GM19395 (cell line): ENCODE measurements around the gene PAM.

Experiments used
- ATAC-seq: cut with Tn5 transposase; IDR thresholded peaks from one replicate; pipeline ENCODE4 v1.9.1; 2021; ENCODE audit warnings: mild to moderate bottlenecking, moderate library complexity; ENCODE audit not compliant: unreplicated experiment

Gene PAM

GRCh38 chr5:102807878-102808502 is 52.9 kb downstream of the PAM start:
- ATAC-seq, result no peak

DNA sequence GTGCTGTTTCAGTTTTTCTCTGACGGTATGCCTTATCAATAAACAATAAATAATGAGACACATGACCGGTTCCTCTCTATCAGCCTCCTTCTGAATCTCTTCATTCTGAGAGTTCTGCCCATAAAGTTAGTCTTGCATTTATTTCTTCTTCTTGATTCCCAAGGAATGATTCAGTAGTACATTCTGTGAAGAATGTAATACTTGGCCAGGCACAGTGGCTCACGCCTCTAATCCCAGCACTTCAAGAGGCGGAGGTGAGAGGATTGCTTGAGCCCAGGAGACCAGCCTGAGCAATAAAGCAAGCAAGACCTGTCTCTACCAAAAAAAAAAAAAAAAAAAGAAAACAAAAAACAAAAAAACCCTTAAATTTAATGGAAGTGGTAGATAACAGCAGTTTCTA is 53.9 kb downstream of the PAM start:
- ATAC-seq, result no peak

DNA sequence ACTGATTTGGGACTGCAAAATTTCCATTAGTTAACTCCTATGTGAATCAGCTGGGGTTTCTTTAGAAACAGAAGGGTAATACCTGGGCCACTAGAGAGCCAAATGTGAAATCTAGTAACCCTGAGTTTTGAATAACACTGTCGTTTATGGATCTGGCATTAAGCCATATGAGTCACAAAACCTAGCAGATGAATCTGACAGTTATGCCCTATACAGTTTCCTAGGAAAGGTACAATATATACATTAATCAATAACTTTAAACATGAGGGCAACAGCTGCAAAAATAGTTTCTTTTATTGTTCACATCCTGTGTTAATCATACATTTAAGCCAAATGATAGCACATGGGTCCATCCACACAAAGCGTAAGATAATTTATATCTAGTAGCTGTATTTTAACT is 56.9 kb downstream of the PAM start:
- ATAC-seq, result peak; percentile 50

DNA sequence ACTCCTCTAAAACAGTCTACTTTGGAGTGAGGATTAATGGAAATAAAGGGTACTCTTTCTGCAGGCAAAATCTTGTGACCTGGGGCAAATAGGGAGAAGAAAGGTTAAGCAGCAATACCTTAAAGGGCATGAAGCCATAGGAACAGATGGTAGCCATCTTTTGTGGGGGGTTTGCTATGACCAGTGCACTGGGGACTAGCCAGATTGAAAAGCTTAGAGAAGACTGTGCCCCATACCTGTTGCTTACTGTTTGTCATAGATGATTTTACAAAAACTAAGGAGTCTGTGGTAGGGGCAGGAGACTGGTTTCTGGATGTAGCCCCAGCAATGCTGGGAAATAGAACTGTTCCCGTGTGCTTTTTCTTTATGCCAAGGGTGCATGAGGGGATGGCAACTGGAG is 58.6 kb downstream of the PAM start:
- no peak for ATAC-seq

GRCh38 chr5:102815084-102815483 is 60.0 kb downstream of the PAM start:
- ATAC-seq, result no peak

DNA sequence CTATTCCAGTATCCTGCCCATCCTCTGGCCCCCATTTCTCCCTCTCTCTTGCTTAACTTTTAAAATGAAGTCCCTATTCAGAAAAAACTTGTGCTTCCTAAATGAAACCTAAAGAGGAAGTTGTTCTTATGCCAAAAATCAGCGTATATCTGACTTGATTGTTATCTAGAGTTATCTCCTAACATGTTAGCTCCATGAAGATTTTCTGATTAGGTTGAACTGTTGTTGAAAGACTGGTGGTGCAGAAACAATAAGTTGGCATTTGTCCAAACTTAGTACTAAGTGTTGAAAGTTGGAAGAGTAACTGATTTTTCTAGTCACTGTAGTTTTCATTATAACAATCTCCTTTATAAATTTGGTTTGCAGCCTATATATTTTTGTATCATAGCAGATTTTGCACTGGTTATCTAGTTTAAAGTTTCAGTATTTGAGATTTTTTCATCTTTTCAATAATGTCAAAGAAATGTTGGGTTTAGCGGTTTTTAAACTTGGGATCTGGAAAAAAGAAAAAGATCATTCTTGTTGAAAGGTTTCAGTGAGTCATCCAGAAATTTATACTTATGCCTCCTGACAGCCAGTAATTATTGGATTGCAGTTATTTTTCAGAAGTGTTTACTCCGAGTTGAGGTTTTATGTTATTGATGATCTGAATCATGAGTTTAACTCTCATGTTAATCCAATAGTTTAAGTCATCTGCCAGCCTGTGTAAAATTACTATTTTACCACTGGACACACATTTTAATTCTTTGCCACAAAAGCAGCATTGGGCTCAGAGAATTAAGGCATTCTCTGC is 60.6 kb downstream of the PAM start:
- ATAC-seq, result no peak

GRCh38 chr5:102818345-102818744 is 63.2 kb downstream of the PAM start:
- no peak for ATAC-seq

DNA sequence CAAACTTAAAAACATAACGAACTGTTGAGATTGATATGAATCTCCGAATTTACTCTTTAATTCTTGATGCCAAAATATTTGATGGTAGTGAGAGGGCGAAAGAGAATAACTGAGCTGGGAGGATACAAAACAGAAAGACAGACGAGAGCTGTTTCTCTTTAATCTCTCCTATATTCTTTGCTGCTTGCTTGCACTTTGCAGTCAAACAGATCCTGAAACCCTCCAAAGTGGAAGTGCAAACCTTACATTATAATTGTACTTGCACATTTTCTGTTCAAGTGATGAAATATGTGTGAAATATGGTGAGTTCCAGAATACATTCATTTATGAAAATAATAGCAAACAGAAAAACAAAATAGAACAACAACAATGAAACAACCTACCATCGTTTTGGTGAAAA is 63.8 kb downstream of the PAM start:
- peak; percentile 60 for ATAC-seq

DNA sequence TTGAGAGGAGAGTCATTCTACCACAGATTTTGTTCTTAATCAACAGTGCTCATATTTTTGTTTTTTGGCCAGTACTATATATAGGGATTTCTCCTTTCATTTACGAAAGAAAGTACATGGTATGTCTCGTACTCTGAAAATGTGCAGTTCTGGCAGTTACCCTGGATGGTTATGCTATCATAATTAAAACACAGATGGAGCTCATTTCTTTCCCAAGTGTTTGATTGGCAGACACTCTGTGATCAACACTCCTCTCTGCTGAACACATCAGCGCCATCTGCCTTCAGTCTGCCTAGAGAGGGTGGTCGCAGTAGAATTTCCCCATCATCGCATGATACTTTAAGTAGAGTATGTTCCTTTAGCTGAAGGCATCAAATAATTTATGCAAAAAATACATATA is 64.5 kb downstream of the PAM start:
- no peak for ATAC-seq

DNA sequence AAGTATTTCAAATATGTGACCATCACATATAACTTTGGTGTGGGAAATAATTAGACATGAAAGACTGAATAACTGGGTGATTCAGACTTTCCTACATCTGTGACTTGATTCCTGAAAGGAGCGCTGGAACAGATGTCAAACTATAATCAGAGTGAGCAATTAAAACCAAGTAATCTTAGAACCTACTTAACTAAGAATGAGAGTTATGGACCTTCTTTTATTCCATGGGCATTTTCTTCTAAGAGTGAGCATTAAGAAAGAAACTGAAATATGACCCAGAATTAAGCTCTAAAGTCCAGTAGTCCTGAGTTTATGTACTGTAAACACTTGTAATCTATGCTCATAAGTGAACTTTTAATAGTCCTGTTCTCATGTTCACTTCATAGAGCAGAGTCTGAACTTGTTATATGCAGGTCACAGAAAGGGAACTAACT is 68.4 kb downstream of the PAM start:
- no peak for ATAC-seq

DNA sequence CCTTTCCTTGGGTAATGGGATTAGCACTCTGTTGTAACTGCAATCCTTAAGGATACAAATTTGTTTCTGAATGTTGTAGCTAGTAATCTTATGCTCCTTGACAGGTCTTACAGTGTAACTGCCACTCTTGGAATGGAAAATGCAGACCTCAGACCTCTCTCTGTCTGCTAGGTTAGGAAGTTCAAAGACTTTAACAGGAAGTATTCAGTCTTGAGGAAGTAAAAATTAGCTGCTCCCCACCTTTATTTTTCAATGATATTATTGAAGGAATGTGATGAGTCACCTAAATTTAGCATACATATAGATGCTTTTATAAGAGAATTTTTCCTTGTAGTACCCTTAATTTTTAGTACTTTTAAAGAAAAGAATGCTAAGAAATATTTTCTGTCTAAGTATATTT is 71.5 kb downstream of the PAM start:
- no peak for ATAC-seq

DNA sequence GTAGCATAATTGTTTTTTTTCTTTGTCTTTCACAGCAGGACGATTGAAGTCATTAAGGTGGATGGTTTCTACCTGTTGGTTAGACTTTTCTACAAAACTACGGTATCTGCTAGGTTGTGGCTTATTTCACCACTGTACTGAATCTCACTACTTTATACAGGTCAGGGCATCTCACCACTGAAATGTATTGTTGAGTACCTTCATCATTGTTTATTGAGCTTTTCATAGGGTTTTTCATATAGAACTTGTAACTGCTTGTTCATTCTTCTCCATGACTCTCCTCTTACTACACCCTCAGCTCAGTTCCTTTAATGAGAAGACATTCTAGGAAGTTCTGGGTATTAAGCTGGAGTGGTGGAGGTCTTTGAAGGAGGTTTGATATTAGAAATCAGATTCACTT is 75.1 kb downstream of the PAM start:
- no peak for ATAC-seq

DNA sequence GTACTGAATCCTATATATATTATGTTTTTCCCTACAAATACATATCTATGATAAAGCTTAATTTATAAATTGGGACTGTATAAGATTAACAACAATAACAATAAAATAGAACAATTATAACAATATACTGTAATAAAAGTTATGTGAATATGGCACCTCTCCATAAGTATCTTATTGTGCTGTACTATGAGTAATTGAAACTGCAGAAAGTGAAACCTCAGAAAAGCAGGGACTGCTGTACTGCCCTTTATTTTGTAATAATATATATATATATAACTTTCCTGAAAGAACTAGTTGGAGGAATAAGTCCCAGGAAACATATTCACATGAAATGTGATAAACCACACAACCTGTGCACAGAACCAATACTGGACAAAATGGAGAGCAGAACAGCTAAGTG is 77.3 kb downstream of the PAM start:
- no peak for ATAC-seq

DNA sequence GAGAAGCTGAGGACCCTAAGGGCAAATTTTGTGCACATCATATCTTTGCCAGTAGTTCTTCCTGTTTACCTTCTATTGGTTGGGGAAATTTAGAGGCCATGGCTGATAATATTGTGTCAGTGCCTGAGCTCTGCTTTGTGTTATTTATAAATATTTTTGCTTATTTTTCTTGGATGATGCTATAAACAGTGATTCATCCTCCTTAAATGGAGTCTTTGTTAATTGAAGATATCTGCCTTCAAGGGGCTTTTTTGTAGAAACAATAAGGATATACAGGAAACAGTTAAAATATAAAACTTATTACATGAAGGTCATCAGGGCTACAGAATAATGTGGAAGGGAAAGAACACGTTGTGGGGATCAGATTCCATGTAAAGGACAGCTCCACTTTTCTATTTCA is 78.0 kb downstream of the PAM start:
- no peak for ATAC-seq

DNA sequence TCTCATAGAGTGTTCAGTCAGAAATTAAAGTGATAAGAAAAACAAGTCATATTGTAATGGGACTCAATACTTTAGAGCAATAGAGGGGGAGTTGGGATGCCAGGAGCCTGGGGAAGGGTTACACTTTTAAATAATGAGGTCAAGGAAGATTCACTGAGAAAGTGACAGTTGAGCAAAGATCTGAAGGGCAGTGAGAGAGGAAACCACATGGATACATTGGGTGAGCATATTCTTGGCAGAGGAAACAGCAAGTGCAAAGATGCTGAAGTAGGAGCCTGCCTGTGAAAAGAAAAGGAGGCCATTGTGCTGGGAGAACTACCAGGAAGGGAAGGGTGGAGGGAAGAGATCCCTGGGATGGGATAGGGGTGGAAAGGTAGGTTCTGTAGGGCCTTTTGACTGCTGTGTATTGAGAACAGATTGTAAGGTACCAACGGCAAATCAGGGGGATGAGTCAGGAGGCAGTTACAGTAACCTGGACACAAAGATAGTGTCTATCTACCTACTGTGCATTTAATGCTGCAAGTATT is 79.4 kb downstream of the PAM start:
- ATAC-seq, result no peak

- ATAC-seq, result no peak
Observed at GRCh38 chr5:102835717-102836116, 80.6 kb downstream of the PAM start.

GRCh38 chr5:102841021-102841420 is 85.9 kb downstream of the PAM start:
- ATAC-seq, result no peak

DNA sequence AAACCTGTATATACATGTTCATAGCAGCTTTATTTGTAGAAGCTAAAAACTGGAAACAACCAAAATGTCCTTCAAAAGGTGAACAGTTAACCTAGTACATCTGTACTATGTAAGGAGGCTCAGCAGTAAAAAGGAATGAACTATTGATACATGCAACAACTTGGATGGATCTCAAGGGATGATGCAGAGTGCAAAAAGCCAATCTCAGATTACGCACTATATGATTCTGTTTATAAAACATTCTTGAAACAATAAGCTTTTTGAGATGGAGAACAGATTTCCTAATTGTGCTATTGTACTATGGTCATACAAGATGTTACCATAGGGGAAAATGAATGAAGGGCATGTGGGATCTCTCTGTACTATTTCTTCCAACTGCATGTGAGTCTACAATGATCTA is 88.9 kb downstream of the PAM start:
- no peak for ATAC-seq

DNA sequence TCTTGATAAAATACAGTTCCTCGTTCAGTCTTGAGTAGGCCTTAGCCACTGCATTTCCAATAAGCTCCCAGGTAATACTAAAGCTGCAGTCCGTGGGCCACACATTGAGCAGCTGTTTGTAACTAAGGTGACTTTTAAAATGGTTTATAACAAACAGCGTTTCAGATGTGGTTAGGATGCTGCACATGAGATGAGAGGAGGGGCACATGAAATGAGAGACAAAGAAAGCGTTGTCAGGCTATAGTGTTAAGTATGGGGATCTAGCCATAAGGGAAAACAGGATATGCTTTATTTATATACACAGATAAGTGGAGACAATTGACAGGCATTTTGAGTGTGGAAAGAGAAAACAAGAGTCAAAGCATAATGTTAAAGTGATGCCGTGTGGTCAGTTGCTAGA is 89.9 kb downstream of the PAM start:
- ATAC-seq, result no peak

DNA sequence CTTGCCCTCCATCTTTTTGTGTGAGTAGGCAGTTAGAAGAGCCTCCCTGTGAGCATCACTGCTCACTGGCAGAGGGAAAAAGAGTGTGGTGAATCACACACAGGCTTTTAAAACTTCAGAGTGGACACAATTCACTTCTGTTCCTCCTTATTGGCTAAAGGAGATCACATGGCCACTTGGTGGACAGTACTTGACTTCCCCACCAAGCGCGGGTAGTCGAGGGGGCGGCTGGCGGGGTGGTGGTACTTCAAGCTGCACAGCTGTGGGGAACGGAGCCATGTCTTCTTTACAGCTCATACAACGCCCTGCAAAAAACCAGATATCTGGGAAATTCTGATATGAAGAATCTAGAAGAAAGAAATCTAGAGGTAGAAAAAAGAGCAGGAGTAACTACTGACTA is 95.4 kb downstream of the PAM start:
- no peak for ATAC-seq

DNA sequence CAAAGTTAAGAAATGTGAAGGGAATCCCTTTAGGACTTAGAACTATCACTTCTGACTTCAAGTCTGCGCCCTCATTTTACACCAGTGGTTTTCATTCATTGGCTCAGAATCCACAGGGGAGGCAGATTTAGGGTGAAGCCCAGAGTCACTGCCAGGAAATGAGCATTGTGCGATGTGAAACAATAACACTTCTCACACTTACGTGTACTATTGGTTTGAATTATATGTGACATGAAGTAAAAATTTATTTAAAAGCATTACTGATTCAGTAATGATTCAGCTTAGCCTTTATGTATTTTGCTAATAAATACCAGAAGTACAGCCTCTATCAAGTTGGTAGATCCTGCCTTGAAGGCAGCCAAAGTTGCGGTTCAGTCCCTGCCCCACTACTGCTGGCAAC is 98.6 kb downstream of the PAM start:
- no peak for ATAC-seq

- ATAC-seq, result no peak
Observed at GRCh38 chr5:102855681-102856388, 100.7 kb downstream of the PAM start.
